PC-9 (cell line): ENCODE results near the gene TCEAL4.

Experiments
- CTCF ChIP-seq: fragments of 200-600 bp; sonication (generic); conservative IDR thresholded peaks from 2 replicates; pipeline ENCODE4 v1.6.1; 2017; ENCODE audit warnings: mixed run types, antibody characterized with exemption, mild to moderate bottlenecking, moderate library complexity
- EZH2 ChIP-seq: fragments of 200-600 bp; sonication (generic); IDR thresholded peaks from 2 replicates; pipeline ENCODE4 v1.8.0; 2017; ENCODE audit warnings: antibody characterized with exemption, low read depth

GRCh38 chrX:103631145-103631544 lies 45.8 kb downstream of the TCEAL4 start:
- TF ChIP-seq CTCF = no peak
- TF ChIP-seq EZH2 = no peak
